Suprapubic skin (tissue), 4 donors: Measurements from ENCODE around the gene TIMM50. TPM values are rescaled to one million over a fixed set of nuclear protein-coding genes. Genes with fewer than 3 reads are reported as not detected.

Experiments
- DNase-seq, 2 donors: peaks; one replicate each; pipeline ENCODE4 v3.0.0-alpha.2; 2019; ENCODE audit warnings: low spot score in 2 of 2
- H3K27ac ChIP-seq: fragments of 200-600 bp; sonication (generic); one replicate; pipeline ENCODE4 v1.5.1; 2019
- H3K27me3 ChIP-seq: fragments of 200-600 bp; sonication (generic); one replicate; pipeline ENCODE4 v1.5.1; 2019
- H3K36me3 ChIP-seq: fragments of 200-600 bp; sonication (generic); one replicate; pipeline ENCODE4 v1.5.1; 2019
- H3K4me1 ChIP-seq: fragments of 200-600 bp; sonication (generic); one replicate; pipeline ENCODE4 v1.5.1; 2019
- H3K4me3 ChIP-seq: fragments of 200-600 bp; sonication (generic); one replicate; pipeline ENCODE4 v1.5.1; 2019; ENCODE audit warnings: mild to moderate bottlenecking
- H3K9me3 ChIP-seq: fragments of 200-600 bp; sonication (generic); one replicate; pipeline ENCODE4 v1.5.1; 2019
- CTCF ChIP-seq, 2 donors: fragments of 200-600 bp in 1 of 2; fragments of 450-650 bp in 1 of 2; sonication (generic) in 1 of 2; IDR thresholded peaks; one replicate each; pipeline ENCODE4 v1.5.1; 2016 to 2019; ENCODE audit warnings: antibody characterized with exemption in 2 of 2, mild to moderate bottlenecking in 1 of 2, moderate library complexity in 1 of 2
- EP300 ChIP-seq: sonication (generic); formaldehyde crosslinking; IDR thresholded peaks from one replicate; pipeline ENCODE4 v1.6.1; 2017; ENCODE audit warnings: antibody characterized with exemption
- POLR2A ChIP-seq, 2 donors: fragments of 450-650 bp; IDR thresholded peaks; one replicate each; pipeline ENCODE4 v1.6.1; 2017; ENCODE audit warnings: antibody characterized with exemption in 2 of 2, mild to moderate bottlenecking in 2 of 2, moderate library complexity in 2 of 2
- POLR2AphosphoS5 ChIP-seq, 3 donors: sonication (generic); formaldehyde crosslinking; IDR thresholded peaks; one replicate each; pipeline ENCODE4 v1.6.1; 2017; ENCODE audit warnings: antibody characterized with exemption in 3 of 3
- WGBS: methylation state at CpG from one replicate; pipeline ENCODE4 v1.1.5; 2018; 5-methylcytosine and 5-hydroxymethylcytosine counted together
- total RNA-seq, 4 donors: library from RNA; depleted of rRNA; stranded (reverse); fragments of >200 nt; gene quantifications; one replicate each; pipeline ENCODE4 v1.1.0, GENCODE V29; 2016

Gene TIMM50
- 10 to 100 TPM; 44.9 to 57.9 (median 50.6) TPM for total RNA-seq

GRCh38 chr19:39480337-39481228 lies at the start of gene TIMM50:
Gene TIMM50 (plus strand): TSS chr19:39480838. CDS start chr19:39480854, 16 bp downstream.
- peak; percentile 99 for DNase-seq
- peaks cover 29% of the 10 kb centered on the region for H3K36me3 ChIP-seq
- peak within 1 kb of the TSS; percentile 96 for H3K4me3 ChIP-seq
- under 1% methylated on average over 14 of the region's 62 CpGs for WGBS
- peaks cover 24% of the 10 kb centered on the region for H3K4me1 ChIP-seq
- H3K27me3 ChIP-seq, result no peaks in the 10 kb centered on the region
- H3K27ac ChIP-seq, result peak within 1 kb of the TSS; percentile 87
- peak in 1 of 2 donors; percentile 46 for TF ChIP-seq POLR2A (IDR thresholded peaks at IDR 0.05)
- TF ChIP-seq EP300, result no peak
- TF ChIP-seq POLR2AphosphoS5 (IDR thresholded peaks at IDR 0.05), result peak in 2 of 3 donors; percentile 62 to 88
- no peak for TF ChIP-seq CTCF (IDR thresholded peaks at IDR 0.05)
- H3K9me3 ChIP-seq, result no peaks in the 10 kb centered on the region

GRCh38 chr19:39432677-39433025 lies 48.0 kb upstream of the TIMM50 start:
- 92% methylated on average over 8 of the region's 8 CpGs for WGBS
- Histone ChIP-seq H3K4me1 (peaks cover 44% of the 10 kb centered on the region), H3K4me3 (no peak overlapping the region), H3K9me3 (no peaks in the 10 kb centered on the region), H3K36me3 (peaks cover 32% of the 10 kb centered on the region), H3K27me3 (no peaks in the 10 kb centered on the region), H3K27ac (no peak overlapping the region)
- no peak for DNase-seq
- no peak for TF ChIP-seq EP300
- TF ChIP-seq CTCF (IDR thresholded peaks at IDR 0.05), result no peak
- TF ChIP-seq POLR2AphosphoS5 (IDR thresholded peaks at IDR 0.05), result no peak
- TF ChIP-seq POLR2A (IDR thresholded peaks at IDR 0.05), result no peak

GRCh38 chr19:39433480-39434079 lies 47.1 kb upstream of the TIMM50 start:
- H3K36me3 ChIP-seq, result peaks cover 32% of the 10 kb centered on the region
- no peak for TF ChIP-seq POLR2AphosphoS5 (IDR thresholded peaks at IDR 0.05)
- TF ChIP-seq CTCF (IDR thresholded peaks at IDR 0.05), result no peak
- TF ChIP-seq POLR2A (IDR thresholded peaks at IDR 0.05), result no peak
- no peak for TF ChIP-seq EP300
- H3K27ac ChIP-seq, result no peak overlapping the region
- no peaks in the 10 kb centered on the region for H3K9me3 ChIP-seq
- peaks cover 39% of the 10 kb centered on the region for H3K4me1 ChIP-seq
- no peak overlapping the region for H3K4me3 ChIP-seq
- WGBS, result 97% methylated on average over 8 of the region's 8 CpGs
- no peak for DNase-seq
- no peaks in the 10 kb centered on the region for H3K27me3 ChIP-seq

GRCh38 chr19:39434123-39435076 lies 46.2 kb upstream of the TIMM50 start:
- Histone ChIP-seq H3K27ac (peak overlapping the region; percentile 89), H3K4me3 (peak overlapping the region; percentile 89), H3K36me3 (peaks cover 32% of the 10 kb centered on the region), H3K27me3 (no peaks in the 10 kb centered on the region), H3K9me3 (no peaks in the 10 kb centered on the region), H3K4me1 (peaks cover 36% of the 10 kb centered on the region)
- no peak for DNase-seq
- WGBS, result 53% methylated on average over 10 of the region's 10 CpGs
- TF ChIP-seq CTCF (IDR thresholded peaks at IDR 0.05) (no peak), EP300 (no peak), POLR2AphosphoS5 (IDR thresholded peaks at IDR 0.05) (no peak), POLR2A (IDR thresholded peaks at IDR 0.05) (no peak)
